GM23248 (cell line): ENCODE data around the gene SART1.

Experiments
- EZH2 ChIP-seq: fragments of 200-600 bp; sonication (generic); IDR thresholded peaks from 2 replicates; pipeline ENCODE4 v1.6.1; 2018; ENCODE audit warnings: antibody characterized with exemption, mild to moderate bottlenecking; ENCODE audit not compliant: insufficient read depth, poor library complexity, severe bottlenecking
- EZH2phosphoT487 ChIP-seq: fragments of 200-600 bp; sonication (generic); IDR thresholded peaks from 2 replicates; pipeline ENCODE4 v1.6.1; 2018; ENCODE audit warnings: antibody characterized with exemption, moderate library complexity, mild to moderate bottlenecking, low read depth; ENCODE audit not compliant: insufficient read depth

DNA sequence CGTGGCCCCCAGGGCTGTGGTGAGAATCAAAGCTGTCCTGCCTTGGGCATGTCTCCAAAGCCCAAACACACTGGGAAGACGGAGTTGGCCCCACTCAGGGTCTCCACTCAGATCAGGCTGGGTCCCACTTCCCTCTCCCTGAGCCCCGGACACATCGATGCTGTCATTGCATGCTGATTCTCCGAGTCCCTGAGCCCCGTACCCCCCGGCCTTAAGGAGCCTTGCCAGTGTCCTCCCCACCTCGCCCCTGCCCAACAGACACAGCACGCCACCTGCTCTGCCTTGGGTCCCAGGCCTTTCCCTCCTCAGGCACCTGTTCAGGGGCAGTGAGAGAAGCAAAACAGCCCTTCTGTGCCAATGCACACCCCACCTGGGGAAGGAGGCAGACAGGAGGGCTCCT lies 25.8 kb downstream of the SART1 start:
- TF ChIP-seq EZH2: no peak
- TF ChIP-seq EZH2phosphoT487: no peak
